Measurements from ENCODE around the gene LAMA2. TPM values are rescaled to one million over a fixed set of nuclear protein-coding genes. Genes with fewer than 3 reads are reported as not detected.

Gene LAMA2
- total and polyA plus RNA-seq, 2 of the 8 experiments (the other 6 are each of a cell fraction or from before 2014, with no cell fraction given), result 1.3 to 3.8 TPM

GRCh38 chr6:129008591-129008990, 125.7 kb downstream of the LAMA2 start (continued):
- TF ChIP-seq CHD7 (IDR thresholded peaks at IDR 0.05; ENCODE audit: insufficient replicate concordance, low read length) (no peak), KDM5A (IDR thresholded peaks at IDR 0.05; ENCODE audit: low read length) (no peak), RXRA (IDR thresholded peaks at IDR 0.05; ENCODE audit: insufficient read depth, low read depth, low read length) (no peak), JUND (IDR thresholded peaks at IDR 0.05; ENCODE audit: low read length) (no peak), USF2 (IDR thresholded peaks at IDR 0.05; ENCODE audit: low read length) (no peak), TAF7 (optimal IDR thresholded peaks at IDR 0.05; ENCODE audit: borderline replicate concordance, low read depth, low read length) (no peak), MAFK (IDR thresholded peaks at IDR 0.05; ENCODE audit: low read depth, low read length) (no peak), EZH2 (IDR thresholded peaks at IDR 0.05; ENCODE audit: low read depth, low read length, severe bottlenecking) (no peak), TBP (IDR thresholded peaks at IDR 0.05; ENCODE audit: low read depth, low read length) (no peak), SIX5 (IDR thresholded peaks at IDR 0.05; ENCODE audit: low read depth, low read length) (no peak), CHD1 (IDR thresholded peaks at IDR 0.05; ENCODE audit: low read depth, low read length) (no peak)
